ENCODE results near the gene TLCD3A. TPM values are rescaled to one million over a fixed set of nuclear protein-coding genes. Genes with fewer than 3 reads are reported as not detected.

TLCD3A gene
- total and polyA plus RNA-seq, 2 donors (not counting 3 experiments of a cell fraction or from before 2014, with no cell fraction given): 36.6 to 54.1 TPM

- Histone ChIP-seq H4K20me1 (replicated peaks; ENCODE audit: control insufficient read depth, extremely low read depth, insufficient read depth, low read length) (peaks cover 3% of the 10 kb centered on the region), H3K9me1 (replicated peaks; ENCODE audit: control insufficient read depth, extremely low read depth, insufficient read depth, low read length) (no peaks in the 10 kb centered on the region), H3K36me3 (ENCODE audit: control insufficient read depth in 2 of 2, extremely low read depth in 1 of 2, insufficient read depth in 2 of 2, low read length in 2 of 2) (peaks cover 6 to 8% of the 10 kb centered on the region in 2 experiments), H3K4me1 (ENCODE audit: control insufficient read depth, extremely low read depth, insufficient read depth, low read length) (no peaks in the 10 kb centered on the region), H3K4me3 (replicated peaks in 1 of 3; ENCODE audit: insufficient read depth in 1 of 3, low read depth in 1 of 3, low read length in 3 of 3) (no peak overlapping the region), H3K79me2 (ENCODE audit: control insufficient read depth, insufficient read depth, low read length) (peaks cover 14% of the 10 kb centered on the region), H2AFZ (ENCODE audit: low read depth, low read length) (no peak overlapping the region), H3K9me3 (replicated peaks; ENCODE audit: control insufficient read depth, insufficient read depth, low read length) (no peaks in the 10 kb centered on the region), H3K27ac (ENCODE audit: insufficient read depth, low read depth, low read length) (no peak overlapping the region), H3K9ac (replicated peaks; ENCODE audit: extremely low read depth, insufficient read depth, low read length) (no peak overlapping the region), H3K4me2 (ENCODE audit: insufficient read depth, low read length) (no peak overlapping the region), H3K27me3 (ENCODE audit: control insufficient read depth in 2 of 2, insufficient read depth in 2 of 2, low read length in 2 of 2) (no peaks in the 10 kb centered on the region)
- intact Hi-C loops (cut with micrococcal nuclease) (no loop called here), dilution Hi-C loops (cut with MboI; ENCODE audit: extremely low pct_ligation_motif_present, low sequenced_read_pairs) (no loop called here)
- ChIA-PET POLR2A (interaction anchor here (0.7 kb wide), 1 partner anchor 10 kb away, joined by 3 read pairs; the partner anchor contains the start of gene VPS53), CTCF (interaction anchor here (0.6 to 16.0 kb wide), 6 partner anchors 9 to 293 kb away, joined by 3 to 762 read pairs (median 3); a partner anchor contains a TSS)
- no peak for FAIRE-seq
- TF ChIP-seq EZH2 (IDR thresholded peaks at IDR 0.05; ENCODE audit: borderline replicate concordance, low read depth, low read length, severe bottlenecking) (no peak), POLR2A (IDR thresholded peaks at IDR 0.05; ENCODE audit: low read depth, low read length) (no peak), FOS (IDR thresholded peaks at IDR 0.05; ENCODE audit: borderline replicate concordance, insufficient read depth, low read length) (no peak), GATA2 (IDR thresholded peaks at IDR 0.05; ENCODE audit: insufficient read depth, insufficient read length, low read depth, low read length) (no peak), JUN (IDR thresholded peaks at IDR 0.05; ENCODE audit: borderline replicate concordance, insufficient read depth, insufficient read length, low read depth) (no peak), MYC (IDR thresholded peaks at IDR 0.05; ENCODE audit: low read depth, low read length) (no peak), POLR2AphosphoS5 (IDR thresholded peaks at IDR 0.05; ENCODE audit: insufficient read depth, low read depth, low read length) (no peak)
- TF ChIP-seq, protein P1, sequence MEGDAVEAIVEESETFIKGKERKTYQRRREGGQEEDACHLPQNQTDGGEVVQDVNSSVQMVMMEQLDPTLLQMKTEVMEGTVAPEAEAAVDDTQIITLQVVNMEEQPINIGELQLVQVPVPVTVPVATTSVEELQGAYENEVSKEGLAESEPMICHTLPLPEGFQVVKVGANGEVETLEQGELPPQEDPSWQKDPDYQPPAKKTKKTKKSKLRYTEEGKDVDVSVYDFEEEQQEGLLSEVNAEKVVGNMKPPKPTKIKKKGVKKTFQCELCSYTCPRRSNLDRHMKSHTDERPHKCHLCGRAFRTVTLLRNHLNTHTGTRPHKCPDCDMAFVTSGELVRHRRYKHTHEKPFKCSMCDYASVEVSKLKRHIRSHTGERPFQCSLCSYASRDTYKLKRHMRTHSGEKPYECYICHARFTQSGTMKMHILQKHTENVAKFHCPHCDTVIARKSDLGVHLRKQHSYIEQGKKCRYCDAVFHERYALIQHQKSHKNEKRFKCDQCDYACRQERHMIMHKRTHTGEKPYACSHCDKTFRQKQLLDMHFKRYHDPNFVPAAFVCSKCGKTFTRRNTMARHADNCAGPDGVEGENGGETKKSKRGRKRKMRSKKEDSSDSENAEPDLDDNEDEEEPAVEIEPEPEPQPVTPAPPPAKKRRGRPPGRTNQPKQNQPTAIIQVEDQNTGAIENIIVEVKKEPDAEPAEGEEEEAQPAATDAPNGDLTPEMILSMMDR (IDR thresholded peaks at IDR 0.05; ENCODE audit: extremely low read depth in 1 of 2, insufficient read depth in 1 of 2, low read depth in 1 of 2, low read length in 2 of 2): no peak
- TF ChIP-seq, protein P2, sequence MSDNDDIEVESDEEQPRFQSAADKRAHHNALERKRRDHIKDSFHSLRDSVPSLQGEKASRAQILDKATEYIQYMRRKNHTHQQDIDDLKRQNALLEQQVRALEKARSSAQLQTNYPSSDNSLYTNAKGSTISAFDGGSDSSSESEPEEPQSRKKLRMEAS (IDR thresholded peaks at IDR 0.05; ENCODE audit: insufficient read depth, insufficient read length): no peak
- no TSS peak for BruUV-seq (replicated peaks)
- no peak for DNase-seq (ENCODE audit: low read depth, low spot score)
These were observed 27.4 kb upstream of the TLCD3A start for GRCh38 chr17:705011-705410.

All from endothelial cell of umbilical vein (primary cell).